Glutamatergic neuron (in vitro differentiated cells): ENCODE results near the gene ICE2. TPM values are rescaled to one million over a fixed set of nuclear protein-coding genes. Genes with fewer than 3 reads are reported as not detected.

Experiments
- DNase-seq: peaks from one replicate; pipeline ENCODE4 v3.0.0; 2022
- H3K27ac Mint-ChIP-seq: one replicate; pipeline ENCODE4 v1.8.0; 2020; ENCODE audit warnings: mild to moderate bottlenecking, mixed read lengths, inconsistent platforms; ENCODE audit not compliant: unreplicated experiment
- H3K27me3 Mint-ChIP-seq: one replicate; pipeline ENCODE4 v1.8.0; 2020; ENCODE audit warnings: mild to moderate bottlenecking, moderate library complexity, mixed read lengths, inconsistent platforms; ENCODE audit not compliant: unreplicated experiment
- H3K36me3 Mint-ChIP-seq: one replicate; pipeline ENCODE4 v1.8.0; 2020; ENCODE audit warnings: mild to moderate bottlenecking, mixed read lengths, inconsistent platforms; ENCODE audit not compliant: unreplicated experiment
- H3K4me1 Mint-ChIP-seq: one replicate; pipeline ENCODE4 v1.8.0; 2020; ENCODE audit warnings: mild to moderate bottlenecking, low read depth, mixed read lengths, inconsistent platforms; ENCODE audit not compliant: unreplicated experiment
- H3K4me3 Mint-ChIP-seq: one replicate; pipeline ENCODE4 v1.8.0; 2020; ENCODE audit warnings: mild to moderate bottlenecking, mixed read lengths, inconsistent platforms; ENCODE audit not compliant: unreplicated experiment
- H3K9me3 Mint-ChIP-seq: one replicate; pipeline ENCODE4 v1.8.0; 2020; ENCODE audit warnings: mild to moderate bottlenecking, moderate library complexity, mixed read lengths, inconsistent platforms; ENCODE audit not compliant: unreplicated experiment
- CTCF ChIP-seq: fragments of 200-600 bp; sonication (generic); IDR thresholded peaks from one replicate; pipeline ENCODE4 v1.5.0; 2021; ENCODE audit not compliant: partially characterized antibody, unreplicated experiment
- long read RNA-seq: library from polyadenylated mRNA; unstranded; transcript quantifications from one replicate; pipeline ENCODE4 v2.0.0, GENCODE V29; 2020; ENCODE audit not compliant: unreplicated experiment
- total RNA-seq: library from RNA; stranded (reverse); fragmentation: NEBNext Ultra II Directional; extraction: Animal tissue kit (Norgen Biotek cat#: 25700); gene quantifications from one replicate; pipeline ENCODE4 v1.2.1, GENCODE V29; 2021; ENCODE audit not compliant: unreplicated experiment

The ICE2 gene
- total RNA-seq, result 53.9 TPM
- long read RNA-seq, full-length matches to known transcripts, result 1 of 3 reads
- long read RNA-seq, partial matches to known transcripts, result 2 of 3 reads
- long read RNA-seq, other reads (novel, unspliced or antisense), result 0 of 3 reads

GRCh38 chr15:60478566-60479360, at the start of gene ICE2:
Gene ICE2 (minus strand): TSS chr15:60479142. CDS start chr15:60477977, 1,165 bp downstream.
- Mint-ChIP-seq H3K4me3 (peak within 1 kb of the TSS; percentile 97), H3K9me3 (peaks cover 6% of the 10 kb centered on the region), H3K27ac (peak within 1 kb of the TSS; percentile 99), H3K27me3 (peaks cover 4% of the 10 kb centered on the region), H3K36me3 (no peaks in the 10 kb centered on the region), H3K4me1 (peaks cover 14% of the 10 kb centered on the region)
- peak; percentile 97 for DNase-seq
- no peak for TF ChIP-seq CTCF

GRCh38 chr15:60528530-60528929, 49.6 kb upstream of the ICE2 start:
- H3K4me3 Mint-ChIP-seq, result no peak overlapping the region
- H3K27me3 Mint-ChIP-seq, result no peaks in the 10 kb centered on the region
- H3K36me3 Mint-ChIP-seq, result no peaks in the 10 kb centered on the region
- no peak for TF ChIP-seq CTCF
- H3K27ac Mint-ChIP-seq, result no peak overlapping the region
- peaks cover 15% of the 10 kb centered on the region for H3K4me1 Mint-ChIP-seq
- DNase-seq, result no peak
- no peaks in the 10 kb centered on the region for H3K9me3 Mint-ChIP-seq

GRCh38 chr15:60527456-60527855, 48.5 kb upstream of the ICE2 start:
- no peak for DNase-seq

GRCh38 chr15:60526127-60526616, 47.2 kb upstream of the ICE2 start:
- TF ChIP-seq CTCF, result no peak

More at GRCh38 chr15:60527456-60527855, 48.5 kb upstream of the ICE2 start:
- Mint-ChIP-seq H3K27me3 (no peaks in the 10 kb centered on the region), H3K9me3 (no peaks in the 10 kb centered on the region), H3K4me3 (no peak overlapping the region), H3K27ac (no peak overlapping the region), H3K36me3 (no peaks in the 10 kb centered on the region), H3K4me1 (peaks cover 15% of the 10 kb centered on the region)
- no peak for TF ChIP-seq CTCF

More at GRCh38 chr15:60526127-60526616, 47.2 kb upstream of the ICE2 start:
- peaks cover 15% of the 10 kb centered on the region for H3K4me1 Mint-ChIP-seq
- no peaks in the 10 kb centered on the region for H3K9me3 Mint-ChIP-seq
- no peak overlapping the region for H3K4me3 Mint-ChIP-seq
- H3K27me3 Mint-ChIP-seq, result no peaks in the 10 kb centered on the region
- no peaks in the 10 kb centered on the region for H3K36me3 Mint-ChIP-seq
- no peak for DNase-seq
- no peak overlapping the region for H3K27ac Mint-ChIP-seq
